Effector CD4-positive, alpha-beta T cell (primary cell): ENCODE data around the gene CFL2.

Experiments used
- DNase-seq: peaks from one replicate; pipeline ENCODE4 v3.0.0-alpha.2; 2020

Gene CFL2

GRCh38 chr14:34668111-34668510 is 46.3 kb downstream of the CFL2 start:
- DNase-seq: no peak

- DNase-seq: no peak
Observed at GRCh38 chr14:34667007-34667406, 47.4 kb downstream of the CFL2 start.

GRCh38 chr14:34665785-34666435 is 48.5 kb downstream of the CFL2 start:
- DNase-seq: peak; percentile 7

DNA sequence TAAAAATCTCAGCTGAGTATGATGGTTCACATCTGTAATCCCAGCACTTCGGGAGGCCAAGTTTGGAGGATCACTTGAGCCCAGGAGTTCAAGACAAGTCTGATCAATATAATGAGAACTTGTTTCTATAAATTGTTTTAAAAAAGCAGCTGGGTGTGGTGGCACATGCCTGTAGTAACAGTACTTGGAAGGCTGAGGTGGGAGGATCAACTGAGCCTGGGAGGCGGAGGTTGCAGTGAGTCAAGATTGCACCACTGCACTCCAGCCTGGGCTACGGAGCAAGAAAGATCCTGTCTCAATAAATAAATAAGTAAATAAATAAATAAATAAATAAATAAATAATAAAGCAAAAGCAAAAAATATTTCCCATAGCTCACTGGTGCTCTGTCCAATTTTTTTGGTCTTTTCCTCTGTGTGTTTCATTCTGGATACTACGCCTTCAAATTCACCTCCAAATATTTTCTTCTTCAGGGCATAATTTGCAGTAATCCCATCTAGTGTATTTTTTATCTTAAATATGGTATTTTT is 51.8 kb downstream of the CFL2 start:
- no peak for DNase-seq

GRCh38 chr14:34660796-34661195 is 53.6 kb downstream of the CFL2 start:
- DNase-seq: no peak
